OCI-LY7 (cell line): ENCODE data around the gene DDIT4L. TPM values are rescaled to one million over a fixed set of nuclear protein-coding genes. Genes with fewer than 3 reads are reported as not detected.

Source experiments
- BruUV-seq: library from RNA; stranded (reverse); fragments of 400-500 nt; replicated peaks from 2 replicates; lab custom pipeline; 2021; lab: Mats Ljungman, UMichigan
- CTCF ChIA-PET: fragments of 300-600 bp; sonication (Branson Sonifier 250); formaldehyde crosslinking; loops from one replicate; lab custom pipeline; 2022; ENCODE audit warnings: antibody characterized with exemption; ENCODE audit not compliant: unreplicated experiment; lab: Charles Lee
- POLR2A ChIA-PET: fragments of 300-600 bp; sonication (Branson Sonifier 250); formaldehyde crosslinking; loops from one replicate; lab custom pipeline; 2022; ENCODE audit warnings: antibody characterized with exemption; lab: Charles Lee
- DNase-seq: peaks from one replicate; pipeline ENCODE4 v3.0.0-alpha.2; 2015; ENCODE audit warnings: low spot score
- H2AFZ ChIP-seq: fragments of 200-600 bp; sonication (generic), shearing (Covaris generic); 2 replicates; pipeline ENCODE4 v1.6.1; 2014; ENCODE audit warnings: mild to moderate bottlenecking, antibody characterized with exemption, low read length, moderate library complexity
- H3K27ac ChIP-seq: fragments of 200-600 bp; sonication (generic); 2 replicates; pipeline ENCODE4 v1.5.1; 2014; ENCODE audit warnings: mixed run types, low read depth, mild to moderate bottlenecking, moderate library complexity, low read length, inconsistent platforms; ENCODE audit not compliant: poor library complexity, severe bottlenecking
- H3K36me3 ChIP-seq: fragments of 200-600 bp; sonication (generic); 2 replicates; pipeline ENCODE4 v1.6.1; 2014; ENCODE audit warnings: mild to moderate bottlenecking, antibody characterized with exemption, low read length, moderate library complexity, mixed read lengths; ENCODE audit not compliant: insufficient read depth
- H3K4me1 ChIP-seq: fragments of 200-600 bp; sonication (generic); 2 replicates; pipeline ENCODE4 v1.5.1; 2014; ENCODE audit warnings: mild to moderate bottlenecking, low read length; ENCODE audit not compliant: insufficient read depth, poor library complexity, severe bottlenecking
- H3K4me2 ChIP-seq: fragments of 200-600 bp; sonication (generic); 2 replicates; pipeline ENCODE4 v1.6.1; 2014; ENCODE audit warnings: mild to moderate bottlenecking, low read length
- H3K4me3 ChIP-seq: fragments of 200-600 bp; sonication (generic); 2 replicates; pipeline ENCODE4 v1.5.1; 2014; ENCODE audit warnings: mild to moderate bottlenecking, low read depth, low read length; ENCODE audit not compliant: poor library complexity, severe bottlenecking
- H3K79me2 ChIP-seq: fragments of 200-600 bp; sonication (generic); 2 replicates; pipeline ENCODE4 v1.6.1; 2016; ENCODE audit warnings: low read depth, mild to moderate bottlenecking, low read length, moderate library complexity, mixed read lengths; ENCODE audit not compliant: insufficient read depth
- H3K9me2 ChIP-seq: fragments of 200-600 bp; sonication (generic); 2 replicates; pipeline ENCODE4 v1.6.1; 2016; ENCODE audit warnings: mild to moderate bottlenecking, low read length, mixed read lengths; ENCODE audit not compliant: insufficient read depth
- H3K9me3 ChIP-seq: fragments of 200-600 bp; sonication (generic); 2 replicates; pipeline ENCODE4 v1.6.1; 2014; ENCODE audit warnings: mild to moderate bottlenecking, mixed run types, low read length, mixed read lengths
- H4K20me1 ChIP-seq: fragments of 200-600 bp; sonication (generic); 2 replicates; pipeline ENCODE4 v1.6.1; 2014; ENCODE audit warnings: mild to moderate bottlenecking, antibody characterized with exemption, low read length, moderate library complexity, mixed read lengths; ENCODE audit not compliant: insufficient read depth
- CTCF ChIP-seq: fragments of 200-600 bp; sonication (generic); conservative IDR thresholded peaks from 2 replicates; pipeline ENCODE4 v1.5.1; 2014; ENCODE audit warnings: mild to moderate bottlenecking, antibody characterized with exemption, low read length, moderate library complexity, mixed read lengths
- EZH2phosphoT487 ChIP-seq: fragments of 200-600 bp; sonication (generic); IDR thresholded peaks from 2 replicates; pipeline ENCODE4 v1.6.1; 2018; ENCODE audit warnings: low read depth, borderline replicate concordance, mild to moderate bottlenecking, mixed run types, antibody characterized with exemption, low read length, moderate library complexity, mixed read lengths
- intact Hi-C: fragments of 100-400 bp; cut with micrococcal nuclease; formaldehyde crosslinking; loops from one replicate; pipeline ENCODE4 v1.10.0; 2022; ENCODE audit not compliant: unreplicated experiment
- total RNA-seq, 2 experiments: library from RNA; depleted of rRNA in 1 of 2; stranded (reverse); fragments of >200 nt in 1 of 2; shearing (Covaris generic) in 1 of 2; gene quantifications; 2 replicates each; pipeline ENCODE4 v1.2.3, GENCODE V29; 2014 to 2022

DDIT4L gene
- total RNA-seq, 2 experiments from 2014 or later: 0.06 TPM; not detected in 1

GRCh38 chr4:100149190-100149589, 41.1 kb downstream of the DDIT4L start:
- Histone ChIP-seq H3K79me2 (no peaks in the 10 kb centered on the region), H4K20me1 (no peaks in the 10 kb centered on the region), H3K9me3 (no peaks in the 10 kb centered on the region), H3K27ac (no peak overlapping the region), H3K36me3 (no peaks in the 10 kb centered on the region), H2AFZ (no peak overlapping the region), H3K4me2 (no peak overlapping the region), H3K4me1 (no peaks in the 10 kb centered on the region), H3K9me2 (no peaks in the 10 kb centered on the region), H3K4me3 (no peak overlapping the region)
- TF ChIP-seq CTCF: no peak
- no peak for TF ChIP-seq EZH2phosphoT487
- intact Hi-C loops: no loop called here
- no peak for DNase-seq
- POLR2A ChIA-PET: no interaction called here
- CTCF ChIA-PET: no interaction called here
- BruUV-seq: no TSS peak

DNA sequence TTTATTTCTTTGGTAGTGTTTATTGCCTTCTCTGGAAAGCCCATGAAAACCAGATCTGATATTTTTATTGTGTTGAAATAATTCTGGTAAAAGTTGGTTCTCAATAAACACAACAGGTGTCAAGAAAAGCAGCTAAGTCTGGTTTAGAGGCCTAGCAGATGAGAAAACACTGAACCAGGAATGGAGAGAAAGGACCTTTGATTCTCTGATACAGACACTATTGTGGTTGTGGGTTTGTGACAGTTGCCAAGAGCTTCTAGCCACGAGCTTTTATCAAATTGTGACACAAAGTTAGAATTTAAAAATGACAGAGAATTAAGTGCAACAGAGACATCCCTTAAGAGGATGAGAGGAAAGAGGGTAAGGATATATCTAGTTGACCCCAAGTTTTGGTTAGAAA, 42.6 kb downstream of the DDIT4L start:
- no peaks in the 10 kb centered on the region for H3K79me2 ChIP-seq
- no peaks in the 10 kb centered on the region for H3K9me2 ChIP-seq
- no peak overlapping the region for H3K4me2 ChIP-seq
- H3K36me3 ChIP-seq: no peaks in the 10 kb centered on the region
- CTCF ChIA-PET: no interaction called here
- no peaks in the 10 kb centered on the region for H3K4me1 ChIP-seq
- no TSS peak for BruUV-seq
- TF ChIP-seq CTCF (no peak), EZH2phosphoT487 (no peak)
- H4K20me1 ChIP-seq: no peaks in the 10 kb centered on the region
- no peak overlapping the region for H3K4me3 ChIP-seq
- no peak overlapping the region for H2AFZ ChIP-seq
- no peaks in the 10 kb centered on the region for H3K9me3 ChIP-seq
- DNase-seq: no peak
- POLR2A ChIA-PET: interaction anchor here (0.7 to 0.8 kb wide), 2 partner anchors 11 kb away, joined by 3 read pairs; no protein-coding TSS in a partner anchor
- H3K27ac ChIP-seq: no peak overlapping the region
- intact Hi-C loops: no loop called here

GRCh38 chr4:100147198-100147597, 43.1 kb downstream of the DDIT4L start:
- no peak overlapping the region for H3K27ac ChIP-seq
- ChIA-PET POLR2A (no interaction called here), CTCF (no interaction called here)

More at GRCh38 chr4:100147198-100147597, 43.1 kb downstream of the DDIT4L start:
- Histone ChIP-seq H3K4me2 (no peak overlapping the region), H4K20me1 (no peaks in the 10 kb centered on the region), H3K9me2 (no peaks in the 10 kb centered on the region), H3K4me3 (no peak overlapping the region), H3K4me1 (no peaks in the 10 kb centered on the region), H3K9me3 (no peaks in the 10 kb centered on the region), H3K36me3 (no peaks in the 10 kb centered on the region), H3K79me2 (no peaks in the 10 kb centered on the region), H2AFZ (no peak overlapping the region)
- no peak for DNase-seq
- intact Hi-C loops: no loop called here
- no peak for TF ChIP-seq EZH2phosphoT487
- BruUV-seq: no TSS peak
